ENCODE measurements around the gene TEDC1. TPM values are rescaled to one million over a fixed set of nuclear protein-coding genes. Genes with fewer than 3 reads are reported as not detected.

Gene TEDC1
- total RNA-seq, 3 donors from 2014 or later, result 4.9 to 7.8 (median 6.7) TPM

- no peak for DNase-seq (ENCODE audit: low spot score in 2 of 2)
- Histone ChIP-seq H3K27me3 (no peaks in the 10 kb centered on the region), H3K9me3 (no peaks in the 10 kb centered on the region), H3K36me3 (no peaks in the 10 kb centered on the region), H3K4me1 (peaks cover 39 to 46% of the 10 kb centered on the region in 2 donors), H3K4me3 (peak overlapping the region in 1 of 3 donors; percentile 72), H3K27ac (peak overlapping the region; percentile 99 to 100)
- TF ChIP-seq POLR2A (IDR thresholded peaks at IDR 0.05) (no peak), POLR2AphosphoS5 (IDR thresholded peaks at IDR 0.05) (no peak), CTCF (IDR thresholded peaks at IDR 0.05) (no peak)
- intact Hi-C loops (cut with DNase I; ENCODE audit: low total_unique reads), result no loop called here
Measured at GRCh38 chr14:105485739-105486162, 5.3 kb upstream of the TEDC1 start.

- Histone ChIP-seq H3K4me1 (peaks cover 34 to 44% of the 10 kb centered on the region in 2 donors), H3K27me3 (no peaks in the 10 kb centered on the region), H3K36me3 (no peaks in the 10 kb centered on the region), H3K4me3 (peak within 1 kb of the TSS; percentile 53 to 79 (median 72)), H3K9me3 (no peaks in the 10 kb centered on the region), H3K27ac (peak within 1 kb of the TSS; percentile 99 to 100)
- no peak for DNase-seq (ENCODE audit: low spot score in 2 of 2)
- TF ChIP-seq POLR2AphosphoS5 (IDR thresholded peaks at IDR 0.05) (no peak), CTCF (IDR thresholded peaks at IDR 0.05) (no peak), POLR2A (IDR thresholded peaks at IDR 0.05) (no peak)
- intact Hi-C loops (cut with DNase I; ENCODE audit: low total_unique reads), result no loop called here
Measured at GRCh38 chr14:105486163-105486973, 4.7 kb upstream of the TEDC1 start, which contains the start of gene CRIP1. Gene CRIP1, plus strand, starts transcription at chr14:105486886. Its CDS starts 374 bp downstream, at chr14:105487260.

- TF ChIP-seq CTCF (IDR thresholded peaks at IDR 0.05) (no peak), POLR2A (IDR thresholded peaks at IDR 0.05) (no peak), POLR2AphosphoS5 (IDR thresholded peaks at IDR 0.05) (peak in 1 of 3 donors; percentile 9)
- H3K9me3 ChIP-seq, result no peaks in the 10 kb centered on the region
- no peaks in the 10 kb centered on the region for H3K36me3 ChIP-seq
- peaks cover 29 to 41% of the 10 kb centered on the region in 2 donors for H3K4me1 ChIP-seq
- H3K27ac ChIP-seq, result peak overlapping the region; percentile 99 to 100
- intact Hi-C loops (cut with DNase I; ENCODE audit: low total_unique reads), result no loop called here
- no peaks in the 10 kb centered on the region for H3K27me3 ChIP-seq
- no peak for DNase-seq (ENCODE audit: low spot score in 2 of 2)
- H3K4me3 ChIP-seq, result peak overlapping the region; percentile 53 to 79 (median 72)
Measured at GRCh38 chr14:105486974-105487448, 4.0 kb upstream of the TEDC1 start.

- Histone ChIP-seq H3K4me3 (peak overlapping the region; percentile 53 to 79 (median 72)), H3K9me3 (no peaks in the 10 kb centered on the region), H3K27ac (peak overlapping the region; percentile 99 to 100), H3K27me3 (no peaks in the 10 kb centered on the region), H3K4me1 (peaks cover 24 to 35% of the 10 kb centered on the region in 2 donors), H3K36me3 (no peaks in the 10 kb centered on the region)
- no peak for DNase-seq (ENCODE audit: low spot score in 2 of 2)
- intact Hi-C loops (cut with DNase I; ENCODE audit: low total_unique reads), result no loop called here
- TF ChIP-seq POLR2AphosphoS5 (IDR thresholded peaks at IDR 0.05) (no peak), CTCF (IDR thresholded peaks at IDR 0.05) (no peak), POLR2A (IDR thresholded peaks at IDR 0.05) (no peak)
Measured at GRCh38 chr14:105487449-105487985, 3.5 kb upstream of the TEDC1 start.

Data from breast epithelium (tissue), 4 donors.